Esophagus squamous epithelium (tissue), 4 donors: Measurements from ENCODE around the gene ROR1.

Source experiments
- POLR2A ChIP-seq, 4 donors: fragments of 450-650 bp; IDR thresholded peaks; one replicate each; pipeline ENCODE4 v1.6.1; 2017; ENCODE audit warnings: antibody characterized with exemption in 4 of 4, mild to moderate bottlenecking in 4 of 4, moderate library complexity in 3 of 4
- TF ChIP-seq, protein P1 (sequence below), 6 experiments: fragments of 450-650 bp in 4 of 6; fragments of 200-600 bp in 2 of 6; sonication (generic) in 2 of 6; IDR thresholded peaks; one replicate each; pipeline ENCODE4 v1.5.1; 2016 to 2019; ENCODE audit warnings: antibody characterized with exemption in 6 of 6, mild to moderate bottlenecking in 4 of 6, moderate library complexity in 4 of 6

DNA sequence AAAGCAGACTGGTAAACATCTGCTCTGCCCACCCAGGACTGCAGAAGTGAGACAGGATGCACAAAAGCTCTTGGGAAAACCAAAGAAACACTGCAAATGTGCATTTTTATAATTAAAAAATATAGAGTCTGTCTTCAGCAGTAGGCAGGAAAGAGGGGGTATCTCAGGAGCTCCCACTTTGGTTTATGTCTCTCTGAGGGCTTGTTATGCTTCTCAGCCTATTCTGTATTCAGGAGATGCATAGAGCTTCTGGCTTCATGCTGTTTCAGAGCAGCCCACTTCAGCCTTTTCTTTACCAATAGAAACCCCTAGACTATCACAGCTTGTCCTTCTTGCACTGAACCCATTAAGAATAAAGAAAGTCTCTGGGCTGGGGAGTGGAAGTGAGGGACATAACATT, 148.0 kb downstream of the ROR1 start:
- no peak for TF ChIP-seq POLR2A (IDR thresholded peaks at IDR 0.05)
- TF ChIP-seq, protein P1, sequence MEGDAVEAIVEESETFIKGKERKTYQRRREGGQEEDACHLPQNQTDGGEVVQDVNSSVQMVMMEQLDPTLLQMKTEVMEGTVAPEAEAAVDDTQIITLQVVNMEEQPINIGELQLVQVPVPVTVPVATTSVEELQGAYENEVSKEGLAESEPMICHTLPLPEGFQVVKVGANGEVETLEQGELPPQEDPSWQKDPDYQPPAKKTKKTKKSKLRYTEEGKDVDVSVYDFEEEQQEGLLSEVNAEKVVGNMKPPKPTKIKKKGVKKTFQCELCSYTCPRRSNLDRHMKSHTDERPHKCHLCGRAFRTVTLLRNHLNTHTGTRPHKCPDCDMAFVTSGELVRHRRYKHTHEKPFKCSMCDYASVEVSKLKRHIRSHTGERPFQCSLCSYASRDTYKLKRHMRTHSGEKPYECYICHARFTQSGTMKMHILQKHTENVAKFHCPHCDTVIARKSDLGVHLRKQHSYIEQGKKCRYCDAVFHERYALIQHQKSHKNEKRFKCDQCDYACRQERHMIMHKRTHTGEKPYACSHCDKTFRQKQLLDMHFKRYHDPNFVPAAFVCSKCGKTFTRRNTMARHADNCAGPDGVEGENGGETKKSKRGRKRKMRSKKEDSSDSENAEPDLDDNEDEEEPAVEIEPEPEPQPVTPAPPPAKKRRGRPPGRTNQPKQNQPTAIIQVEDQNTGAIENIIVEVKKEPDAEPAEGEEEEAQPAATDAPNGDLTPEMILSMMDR (IDR thresholded peaks at IDR 0.05) = no peak
